Nephron (organoid): ENCODE measurements around the gene RAP1GAP2.

Source experiments
- H3K27ac Mint-ChIP-seq, 3 experiments: 2 replicates each; pipeline ENCODE4 v1.8.0; 2020; ENCODE audit warnings: mixed read lengths in 3 of 3, mild to moderate bottlenecking in 2 of 3, moderate library complexity in 1 of 3
- H3K27me3 Mint-ChIP-seq: 2 replicates; pipeline ENCODE4 v1.8.0; 2021; ENCODE audit warnings: low read depth, mild to moderate bottlenecking, moderate library complexity, mixed read lengths
- H3K36me3 Mint-ChIP-seq: 2 replicates; pipeline ENCODE4 v1.8.0; 2020; ENCODE audit warnings: low read depth, mixed read lengths
- H3K4me1 Mint-ChIP-seq: 2 replicates; pipeline ENCODE4 v1.8.0; 2020; ENCODE audit warnings: mixed read lengths
- H3K4me3 Mint-ChIP-seq, 3 experiments: 2 replicates each; pipeline ENCODE4 v1.8.0; 2020; ENCODE audit warnings: mild to moderate bottlenecking in 3 of 3, mixed read lengths in 3 of 3, moderate library complexity in 2 of 3
- H3K9me3 Mint-ChIP-seq: 2 replicates; pipeline ENCODE4 v1.8.0; 2020; ENCODE audit warnings: mixed read lengths
- TF ChIP-seq, protein P1 (sequence below), 3 experiments: fragments of 200-600 bp; sonication (generic); IDR thresholded peaks; one replicate each; pipeline ENCODE4 v1.5.0; 2021; ENCODE audit warnings: antibody characterized with exemption in 3 of 3; ENCODE audit not compliant: unreplicated experiment in 3 of 3

The RAP1GAP2 gene

DNA sequence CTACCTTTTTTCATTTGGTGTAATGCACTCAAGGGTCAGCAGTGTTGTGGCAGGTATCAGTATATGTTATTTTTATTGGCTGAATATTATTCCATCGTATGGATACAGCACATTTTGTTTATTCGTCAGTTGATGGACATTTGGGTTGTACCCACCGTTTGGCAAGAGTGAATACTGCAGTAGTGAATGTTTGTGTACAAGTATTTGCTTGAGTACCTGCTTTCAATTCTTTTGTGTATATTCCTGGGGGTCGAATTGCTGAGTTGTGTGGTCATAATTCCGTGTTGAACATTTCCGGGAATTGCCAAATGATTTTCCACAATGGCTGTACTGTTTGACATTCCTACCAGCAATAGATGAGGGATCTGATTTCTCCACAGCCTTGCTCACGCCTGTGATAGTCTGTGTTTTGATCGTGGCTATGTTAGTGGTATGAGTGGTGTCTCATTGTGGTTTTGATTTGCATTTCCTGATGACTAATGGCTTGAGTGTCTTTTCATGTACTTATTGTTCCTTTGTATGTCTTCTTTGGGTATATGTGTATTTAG lies 158.7 kb downstream of the RAP1GAP2 start:
- Mint-ChIP-seq H3K4me1 (no peaks in the 10 kb centered on the region), H3K27me3 (peaks cover 10% of the 10 kb centered on the region), H3K9me3 (no peaks in the 10 kb centered on the region), H3K4me3 (no peak overlapping the region), H3K27ac (no peak overlapping the region), H3K36me3 (no peaks in the 10 kb centered on the region)
- TF ChIP-seq, protein P1, sequence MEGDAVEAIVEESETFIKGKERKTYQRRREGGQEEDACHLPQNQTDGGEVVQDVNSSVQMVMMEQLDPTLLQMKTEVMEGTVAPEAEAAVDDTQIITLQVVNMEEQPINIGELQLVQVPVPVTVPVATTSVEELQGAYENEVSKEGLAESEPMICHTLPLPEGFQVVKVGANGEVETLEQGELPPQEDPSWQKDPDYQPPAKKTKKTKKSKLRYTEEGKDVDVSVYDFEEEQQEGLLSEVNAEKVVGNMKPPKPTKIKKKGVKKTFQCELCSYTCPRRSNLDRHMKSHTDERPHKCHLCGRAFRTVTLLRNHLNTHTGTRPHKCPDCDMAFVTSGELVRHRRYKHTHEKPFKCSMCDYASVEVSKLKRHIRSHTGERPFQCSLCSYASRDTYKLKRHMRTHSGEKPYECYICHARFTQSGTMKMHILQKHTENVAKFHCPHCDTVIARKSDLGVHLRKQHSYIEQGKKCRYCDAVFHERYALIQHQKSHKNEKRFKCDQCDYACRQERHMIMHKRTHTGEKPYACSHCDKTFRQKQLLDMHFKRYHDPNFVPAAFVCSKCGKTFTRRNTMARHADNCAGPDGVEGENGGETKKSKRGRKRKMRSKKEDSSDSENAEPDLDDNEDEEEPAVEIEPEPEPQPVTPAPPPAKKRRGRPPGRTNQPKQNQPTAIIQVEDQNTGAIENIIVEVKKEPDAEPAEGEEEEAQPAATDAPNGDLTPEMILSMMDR (IDR thresholded peaks at IDR 0.05; ENCODE audit: unreplicated experiment in 3 of 3), result no peak

DNA sequence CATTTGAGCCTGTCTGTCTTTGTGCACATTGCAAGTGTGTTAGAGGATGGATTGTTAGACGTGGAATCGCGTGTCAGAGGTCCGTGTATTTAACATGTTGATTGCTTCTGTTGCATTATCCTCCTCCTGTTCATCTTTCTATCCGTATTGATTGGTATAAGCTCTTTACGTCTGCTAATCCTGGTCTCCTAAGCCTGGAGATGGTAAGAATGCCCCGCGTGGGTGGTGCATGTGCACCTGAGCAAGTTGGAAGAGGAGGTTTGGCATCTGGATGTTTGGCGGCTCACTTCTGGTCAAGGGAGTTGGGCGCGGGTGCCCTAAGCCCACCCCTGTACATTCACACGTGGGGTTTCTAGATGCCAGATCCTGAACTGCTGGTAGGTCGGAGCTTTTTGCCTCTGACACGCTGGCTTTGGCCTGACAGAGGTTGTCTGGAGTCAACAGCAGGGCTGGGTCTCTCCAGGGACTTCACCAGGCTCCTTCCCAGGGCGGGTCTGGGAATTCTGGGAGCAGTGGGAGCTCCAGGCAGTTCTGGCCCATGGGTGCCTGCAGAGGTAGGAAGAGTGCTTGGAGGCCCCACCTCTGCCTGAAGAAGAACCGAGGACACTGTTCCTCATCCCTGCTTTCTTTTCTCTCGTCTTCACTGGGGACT lies 159.8 kb downstream of the RAP1GAP2 start:
- Mint-ChIP-seq H3K4me1 (peaks cover 4% of the 10 kb centered on the region), H3K27ac (no peak overlapping the region), H3K27me3 (peaks cover 8% of the 10 kb centered on the region), H3K4me3 (no peak overlapping the region), H3K36me3 (no peaks in the 10 kb centered on the region), H3K9me3 (no peaks in the 10 kb centered on the region)
- TF ChIP-seq, protein P1 (IDR thresholded peaks at IDR 0.05; ENCODE audit: unreplicated experiment in 3 of 3), result no peak

DNA sequence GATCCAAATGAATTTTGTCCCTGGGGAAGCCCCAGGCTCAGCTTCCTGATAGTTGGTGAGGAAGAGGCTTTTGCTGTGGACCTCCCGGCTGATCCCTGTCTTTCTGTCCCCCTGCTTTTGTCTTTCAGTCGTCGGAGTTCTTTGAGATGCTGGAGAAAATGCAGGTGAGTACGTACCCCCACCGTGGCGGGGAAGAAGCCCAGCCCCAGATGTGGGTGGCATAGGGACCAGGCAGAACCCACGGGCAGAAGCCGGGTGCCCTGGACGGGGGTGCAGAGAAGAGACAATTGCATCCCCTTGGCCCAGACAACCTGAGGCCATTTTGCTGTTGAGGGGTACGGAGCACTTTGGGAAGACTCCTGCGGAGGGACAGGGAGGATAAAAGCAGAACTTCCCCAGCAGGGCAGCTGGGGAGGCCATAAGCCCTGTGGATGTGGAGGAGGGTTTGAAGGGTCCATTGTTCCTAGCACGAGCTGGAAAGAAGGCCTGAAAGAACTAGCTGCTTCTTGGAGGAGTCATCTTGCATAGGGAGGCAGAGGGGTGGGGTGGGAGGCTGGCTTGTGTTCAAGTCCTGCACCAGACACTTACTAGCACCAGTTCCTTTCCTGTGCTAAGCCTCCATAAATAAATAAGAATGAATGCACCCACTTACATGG lies 161.5 kb downstream of the RAP1GAP2 start:
- Mint-ChIP-seq H3K27ac (no peak overlapping the region), H3K27me3 (peaks cover 12% of the 10 kb centered on the region), H3K36me3 (no peaks in the 10 kb centered on the region), H3K4me1 (peaks cover 4% of the 10 kb centered on the region), H3K4me3 (no peak overlapping the region), H3K9me3 (no peaks in the 10 kb centered on the region)
- TF ChIP-seq, protein P1 (IDR thresholded peaks at IDR 0.05; ENCODE audit: unreplicated experiment in 3 of 3), result no peak

DNA sequence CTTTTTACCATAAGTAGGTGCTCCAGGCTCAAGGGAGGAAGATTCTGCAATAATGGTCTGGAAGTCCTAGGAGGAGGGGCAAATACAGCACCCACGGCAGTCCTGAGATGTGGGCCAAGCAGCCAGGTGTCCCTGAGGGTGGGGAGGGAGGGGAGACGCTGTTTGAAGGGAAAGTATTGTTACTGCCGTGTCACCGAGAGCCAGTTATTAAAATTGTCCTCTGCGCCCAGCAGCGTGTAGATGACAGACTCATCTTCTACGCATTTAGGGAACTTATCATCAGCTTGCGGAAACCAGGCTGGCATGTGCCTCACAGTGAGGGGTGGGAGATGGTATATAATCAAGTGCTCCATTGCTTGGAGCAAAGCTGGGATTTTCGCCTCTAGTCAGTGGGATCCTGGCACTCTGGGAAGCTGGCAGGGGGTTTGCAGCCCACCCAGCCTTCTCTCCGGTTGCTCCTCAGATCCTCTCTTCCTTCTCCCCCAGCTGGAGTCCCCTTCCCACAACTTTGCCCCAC lies 162.5 kb downstream of the RAP1GAP2 start:
- no peak overlapping the region for H3K27ac Mint-ChIP-seq
- no peak overlapping the region for H3K4me3 Mint-ChIP-seq
- no peaks in the 10 kb centered on the region for H3K9me3 Mint-ChIP-seq
- peaks cover 4% of the 10 kb centered on the region for H3K4me1 Mint-ChIP-seq
- TF ChIP-seq, protein P1 (IDR thresholded peaks at IDR 0.05; ENCODE audit: unreplicated experiment in 3 of 3), result no peak
- peaks cover 12% of the 10 kb centered on the region for H3K27me3 Mint-ChIP-seq
- H3K36me3 Mint-ChIP-seq, result no peaks in the 10 kb centered on the region

DNA sequence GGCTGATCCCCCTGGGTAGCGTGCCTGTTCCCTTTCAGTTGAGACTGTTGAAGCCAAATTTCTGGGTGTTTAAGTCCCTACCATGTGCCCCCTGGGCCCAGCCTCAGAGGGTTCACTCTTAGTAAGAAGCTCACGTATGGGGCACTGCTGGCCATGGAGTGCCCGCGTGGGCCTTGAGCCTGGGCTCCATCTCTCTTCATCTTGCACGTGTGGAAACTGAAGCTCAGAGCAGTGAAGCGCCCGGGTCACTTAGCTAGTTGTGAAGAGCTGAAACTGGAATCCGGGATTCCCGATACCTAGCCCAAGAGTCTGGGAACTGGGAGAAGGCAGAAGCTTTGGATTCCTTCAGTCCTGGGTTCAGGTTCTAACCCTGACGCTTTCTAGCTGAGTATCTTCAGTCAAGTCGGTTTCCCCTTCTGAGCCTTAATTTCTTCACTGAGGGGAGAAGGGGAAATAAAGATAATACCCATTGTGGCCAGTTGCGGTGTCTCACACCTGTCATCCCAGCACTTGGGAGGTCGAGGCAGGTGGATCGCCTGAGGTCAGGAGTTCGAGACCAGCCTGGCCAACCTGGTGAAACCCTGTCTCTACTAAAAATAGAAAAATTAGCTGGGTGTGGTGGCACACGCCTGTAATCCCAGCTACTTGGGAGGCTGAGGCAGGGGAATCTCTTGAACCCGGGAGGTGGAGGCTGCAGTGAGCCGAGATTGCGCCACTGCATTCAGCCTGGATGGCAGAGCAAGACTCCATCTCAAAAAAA lies 163.3 kb downstream of the RAP1GAP2 start:
- TF ChIP-seq, protein P1 (IDR thresholded peaks at IDR 0.05; ENCODE audit: unreplicated experiment in 3 of 3), result no peak
- H3K36me3 Mint-ChIP-seq, result no peaks in the 10 kb centered on the region
- no peak overlapping the region for H3K27ac Mint-ChIP-seq
- no peaks in the 10 kb centered on the region for H3K9me3 Mint-ChIP-seq
- H3K4me3 Mint-ChIP-seq, result no peak overlapping the region
- peaks cover 8% of the 10 kb centered on the region for H3K4me1 Mint-ChIP-seq
- peaks cover 16% of the 10 kb centered on the region for H3K27me3 Mint-ChIP-seq
